ENCODE data around the gene UTP3.

DNA sequence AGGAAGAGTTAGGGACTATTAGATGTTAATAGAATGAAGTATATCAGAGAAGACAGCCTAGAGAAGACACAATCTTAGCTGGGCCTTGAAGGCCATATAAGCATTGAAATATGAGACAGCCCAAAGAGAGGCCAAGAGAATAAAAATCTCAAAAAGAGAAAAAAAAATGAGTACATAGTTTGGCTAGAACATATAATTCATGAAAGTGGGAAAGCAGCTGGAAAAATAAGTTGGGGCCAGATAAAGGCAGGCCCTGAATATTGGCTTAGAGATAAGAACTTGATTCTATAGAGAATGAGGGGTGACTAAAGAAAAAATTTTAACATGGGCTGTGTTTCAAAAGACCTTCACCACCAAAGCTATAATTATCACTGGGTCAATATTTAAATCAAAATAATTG lies 7.4 kb upstream of the UTP3 start:
- TF ChIP-seq, protein P1, sequence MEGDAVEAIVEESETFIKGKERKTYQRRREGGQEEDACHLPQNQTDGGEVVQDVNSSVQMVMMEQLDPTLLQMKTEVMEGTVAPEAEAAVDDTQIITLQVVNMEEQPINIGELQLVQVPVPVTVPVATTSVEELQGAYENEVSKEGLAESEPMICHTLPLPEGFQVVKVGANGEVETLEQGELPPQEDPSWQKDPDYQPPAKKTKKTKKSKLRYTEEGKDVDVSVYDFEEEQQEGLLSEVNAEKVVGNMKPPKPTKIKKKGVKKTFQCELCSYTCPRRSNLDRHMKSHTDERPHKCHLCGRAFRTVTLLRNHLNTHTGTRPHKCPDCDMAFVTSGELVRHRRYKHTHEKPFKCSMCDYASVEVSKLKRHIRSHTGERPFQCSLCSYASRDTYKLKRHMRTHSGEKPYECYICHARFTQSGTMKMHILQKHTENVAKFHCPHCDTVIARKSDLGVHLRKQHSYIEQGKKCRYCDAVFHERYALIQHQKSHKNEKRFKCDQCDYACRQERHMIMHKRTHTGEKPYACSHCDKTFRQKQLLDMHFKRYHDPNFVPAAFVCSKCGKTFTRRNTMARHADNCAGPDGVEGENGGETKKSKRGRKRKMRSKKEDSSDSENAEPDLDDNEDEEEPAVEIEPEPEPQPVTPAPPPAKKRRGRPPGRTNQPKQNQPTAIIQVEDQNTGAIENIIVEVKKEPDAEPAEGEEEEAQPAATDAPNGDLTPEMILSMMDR (IDR thresholded peaks at IDR 0.05; ENCODE audit: poor library complexity), result no peak
- no peak for TF ChIP-seq EZH2phosphoT487 (IDR thresholded peaks at IDR 0.05; ENCODE audit: low read depth, severe bottlenecking, unreplicated experiment)

All from hepatocyte (in vitro differentiated cells).